ENCODE measurements around the gene ADAMTSL3.

The ADAMTSL3 gene

GRCh38 chr15:83716605-83717004, 62.7 kb downstream of the ADAMTSL3 start:
- Histone ChIP-seq H3K27ac (no peak overlapping the region), H3K9ac (no peak overlapping the region), H3K79me2 (ENCODE audit: insufficient read depth, low read depth) (no peaks in the 10 kb centered on the region), H4K20me1 (ENCODE audit: insufficient read depth) (no peaks in the 10 kb centered on the region), H3K4me1 (ENCODE audit: low read depth, poor library complexity, severe bottlenecking) (no peaks in the 10 kb centered on the region), H3K36me3 (ENCODE audit: insufficient read depth) (no peaks in the 10 kb centered on the region), H2AFZ (ENCODE audit: low read depth) (no peak overlapping the region), H3K4me3 (IDR thresholded peaks at IDR 0.05; ENCODE audit: insufficient read depth, low read depth, low read length) (no peak overlapping the region), H3K27me3 (ENCODE audit: insufficient read depth, low read depth) (no peaks in the 10 kb centered on the region), H3K4me2 (no peak overlapping the region)
- TF ChIP-seq, protein P1, sequence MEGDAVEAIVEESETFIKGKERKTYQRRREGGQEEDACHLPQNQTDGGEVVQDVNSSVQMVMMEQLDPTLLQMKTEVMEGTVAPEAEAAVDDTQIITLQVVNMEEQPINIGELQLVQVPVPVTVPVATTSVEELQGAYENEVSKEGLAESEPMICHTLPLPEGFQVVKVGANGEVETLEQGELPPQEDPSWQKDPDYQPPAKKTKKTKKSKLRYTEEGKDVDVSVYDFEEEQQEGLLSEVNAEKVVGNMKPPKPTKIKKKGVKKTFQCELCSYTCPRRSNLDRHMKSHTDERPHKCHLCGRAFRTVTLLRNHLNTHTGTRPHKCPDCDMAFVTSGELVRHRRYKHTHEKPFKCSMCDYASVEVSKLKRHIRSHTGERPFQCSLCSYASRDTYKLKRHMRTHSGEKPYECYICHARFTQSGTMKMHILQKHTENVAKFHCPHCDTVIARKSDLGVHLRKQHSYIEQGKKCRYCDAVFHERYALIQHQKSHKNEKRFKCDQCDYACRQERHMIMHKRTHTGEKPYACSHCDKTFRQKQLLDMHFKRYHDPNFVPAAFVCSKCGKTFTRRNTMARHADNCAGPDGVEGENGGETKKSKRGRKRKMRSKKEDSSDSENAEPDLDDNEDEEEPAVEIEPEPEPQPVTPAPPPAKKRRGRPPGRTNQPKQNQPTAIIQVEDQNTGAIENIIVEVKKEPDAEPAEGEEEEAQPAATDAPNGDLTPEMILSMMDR (conservative IDR thresholded peaks at IDR 0.05; ENCODE audit: low read depth, low read length), result no peak

DNA sequence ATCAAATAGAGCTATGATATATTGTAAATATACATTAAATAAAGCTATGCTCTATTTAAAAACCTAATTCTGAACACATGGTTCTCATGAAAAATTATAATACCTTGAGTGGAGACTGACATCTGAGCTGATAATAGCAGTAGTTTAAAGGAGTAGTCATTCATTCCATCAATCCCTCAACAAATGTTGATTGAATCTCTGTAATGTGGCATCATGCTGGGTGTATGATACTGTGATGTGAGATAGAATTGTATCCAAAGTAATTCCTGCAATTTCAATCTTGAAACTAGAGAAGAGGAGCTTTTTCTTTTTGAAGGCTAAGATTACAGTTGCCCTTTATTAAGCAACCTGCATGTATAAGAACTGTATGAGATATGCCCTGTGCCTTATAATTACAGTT, 63.1 kb downstream of the ADAMTSL3 start:
- no peaks in the 10 kb centered on the region for H3K4me1 ChIP-seq (ENCODE audit: low read depth, poor library complexity, severe bottlenecking)
- TF ChIP-seq, protein P1 (conservative IDR thresholded peaks at IDR 0.05; ENCODE audit: low read depth, low read length), result no peak
- no peak overlapping the region for H2AFZ ChIP-seq (ENCODE audit: low read depth)
- no peaks in the 10 kb centered on the region for H3K79me2 ChIP-seq (ENCODE audit: insufficient read depth, low read depth)
- H3K4me2 ChIP-seq, result no peak overlapping the region
- no peaks in the 10 kb centered on the region for H4K20me1 ChIP-seq (ENCODE audit: insufficient read depth)
- no peaks in the 10 kb centered on the region for H3K36me3 ChIP-seq (ENCODE audit: insufficient read depth)
- H3K27me3 ChIP-seq (ENCODE audit: insufficient read depth, low read depth), result no peaks in the 10 kb centered on the region
- no peak overlapping the region for H3K4me3 ChIP-seq (IDR thresholded peaks at IDR 0.05; ENCODE audit: insufficient read depth, low read depth, low read length)
- H3K9ac ChIP-seq, result no peak overlapping the region
- H3K27ac ChIP-seq, result no peak overlapping the region

- Histone ChIP-seq H3K9ac (no peak overlapping the region), H3K27me3 (ENCODE audit: insufficient read depth, low read depth) (no peaks in the 10 kb centered on the region), H3K27ac (no peak overlapping the region), H3K4me1 (ENCODE audit: low read depth, poor library complexity, severe bottlenecking) (no peaks in the 10 kb centered on the region), H3K36me3 (ENCODE audit: insufficient read depth) (no peaks in the 10 kb centered on the region), H4K20me1 (ENCODE audit: insufficient read depth) (no peaks in the 10 kb centered on the region), H2AFZ (ENCODE audit: low read depth) (no peak overlapping the region), H3K79me2 (ENCODE audit: insufficient read depth, low read depth) (no peaks in the 10 kb centered on the region), H3K4me2 (no peak overlapping the region), H3K4me3 (IDR thresholded peaks at IDR 0.05; ENCODE audit: insufficient read depth, low read depth, low read length) (no peak overlapping the region)
- TF ChIP-seq, protein P1 (conservative IDR thresholded peaks at IDR 0.05; ENCODE audit: low read depth, low read length), result no peak
Observed at GRCh38 chr15:83720468-83720867, 66.5 kb downstream of the ADAMTSL3 start.

GRCh38 chr15:83721031-83721430, 67.1 kb downstream of the ADAMTSL3 start:
- Histone ChIP-seq H3K27ac (no peak overlapping the region), H4K20me1 (ENCODE audit: insufficient read depth) (no peaks in the 10 kb centered on the region), H3K27me3 (ENCODE audit: insufficient read depth, low read depth) (no peaks in the 10 kb centered on the region), H2AFZ (ENCODE audit: low read depth) (no peak overlapping the region), H3K79me2 (ENCODE audit: insufficient read depth, low read depth) (no peaks in the 10 kb centered on the region), H3K9ac (no peak overlapping the region), H3K4me3 (IDR thresholded peaks at IDR 0.05; ENCODE audit: insufficient read depth, low read depth, low read length) (no peak overlapping the region), H3K4me2 (no peak overlapping the region), H3K4me1 (ENCODE audit: low read depth, poor library complexity, severe bottlenecking) (no peaks in the 10 kb centered on the region), H3K36me3 (ENCODE audit: insufficient read depth) (no peaks in the 10 kb centered on the region)
- TF ChIP-seq, protein P1 (conservative IDR thresholded peaks at IDR 0.05; ENCODE audit: low read depth, low read length), result no peak

All from KMS-11 (cell line).